Uterus (tissue), 4 donors: ENCODE results near the gene MYCL. TPM values are rescaled to one million over a fixed set of nuclear protein-coding genes. Genes with fewer than 3 reads are reported as not detected.

ENCODE experiments used
- DNase-seq, 2 donors: peaks; one replicate each; pipeline ENCODE4 v3.0.0-alpha.2; 2019 to 2020
- H3K27ac ChIP-seq, 2 donors: fragments of 200-600 bp; sonication (generic); 1 replicate in 1 of 2; 2 replicates in 1 of 2; pipeline ENCODE4 v1.5.1; 2016 to 2018
- H3K27me3 ChIP-seq, 2 donors: fragments of 200-600 bp; sonication (generic); one replicate each; pipeline ENCODE4 v1.5.1; 2018 to 2019; ENCODE audit warnings: control low read depth in 1 of 2
- H3K36me3 ChIP-seq, 2 donors: fragments of 200-600 bp; sonication (generic); one replicate each; pipeline ENCODE4 v1.5.1; 2019; ENCODE audit warnings: control low read depth in 1 of 2
- H3K4me1 ChIP-seq, 2 donors: fragments of 200-600 bp; sonication (generic); one replicate each; pipeline ENCODE4 v1.5.1; 2018 to 2019; ENCODE audit warnings: control low read depth in 1 of 2
- H3K4me3 ChIP-seq, 2 donors: fragments of 200-600 bp; sonication (generic); 1 replicate in 1 of 2; 2 replicates in 1 of 2; pipeline ENCODE4 v1.5.1; 2018 to 2019; ENCODE audit warnings: mild to moderate bottlenecking in 1 of 2
- H3K9me3 ChIP-seq, 2 donors: fragments of 200-600 bp; sonication (generic); one replicate each; pipeline ENCODE4 v1.5.1; 2019; ENCODE audit warnings: control low read depth in 1 of 2
- CTCF ChIP-seq, 4 experiments: fragments of 200-600 bp in 2 of 4; fragments of 450-650 bp in 2 of 4; sonication (generic) in 2 of 4; IDR thresholded peaks; one replicate each; pipeline ENCODE4 v1.5.1; 2016 to 2019; ENCODE audit warnings: antibody characterized with exemption in 4 of 4, mild to moderate bottlenecking in 2 of 4, moderate library complexity in 1 of 4
- POLR2A ChIP-seq, 2 donors: fragments of 450-650 bp; IDR thresholded peaks; one replicate each; pipeline ENCODE4 v1.6.1; 2016; ENCODE audit warnings: antibody characterized with exemption in 2 of 2, mild to moderate bottlenecking in 1 of 2, moderate library complexity in 1 of 2
- intact Hi-C: fragments of 100-400 bp; cut with DNase I; formaldehyde crosslinking; loops from one replicate; pipeline ENCODE4 v1.15.1; 2023; ENCODE audit warnings: low total_unique reads
- total RNA-seq, 4 donors: library from RNA; depleted of rRNA in 3 of 4; stranded (reverse); fragments of >200 nt in 3 of 4; gene quantifications; one replicate each; pipeline versions ENCODE4 v1.1.0 to v1.2.4, GENCODE V29; 2014 to 2023
- donor health status: DM: yes; HTN: yes; CAD: no.

MYCL gene
- total RNA-seq, 4 donors from 2014 or later: 0.40 to 3.6 TPM; not detected in 2

GRCh38 chr1:39895731-39896480, 5.8 kb downstream of the MYCL start:
- Histone ChIP-seq H3K4me3 (no peak overlapping the region), H3K9me3 (no peaks in the 10 kb centered on the region), H3K4me1 (peaks cover 0 to under 1% of the 10 kb centered on the region in 2 donors), H3K27me3 (peaks cover 0 to 4% of the 10 kb centered on the region in 2 donors), H3K27ac (no peak overlapping the region), H3K36me3 (no peaks in the 10 kb centered on the region)
- no peak for TF ChIP-seq CTCF (IDR thresholded peaks at IDR 0.05)
- DNase-seq: no peak
- intact Hi-C loops: no loop called here

- H3K4me1 ChIP-seq: no peaks in the 10 kb centered on the region
- H3K9me3 ChIP-seq: no peaks in the 10 kb centered on the region
- no peak overlapping the region for H3K4me3 ChIP-seq
- no peaks in the 10 kb centered on the region for H3K36me3 ChIP-seq
- intact Hi-C loops: no loop called here
- no peak overlapping the region for H3K27ac ChIP-seq
- DNase-seq: no peak
- H3K27me3 ChIP-seq: no peaks in the 10 kb centered on the region
- TF ChIP-seq POLR2A (IDR thresholded peaks at IDR 0.05): no peak
- no peak for TF ChIP-seq CTCF (IDR thresholded peaks at IDR 0.05)
These were observed 6.7 kb downstream of the MYCL start for GRCh38 chr1:39894884-39895495.

GRCh38 chr1:39892601-39893595, 8.8 kb downstream of the MYCL start:
- no peak for TF ChIP-seq POLR2A (IDR thresholded peaks at IDR 0.05)
- TF ChIP-seq CTCF (IDR thresholded peaks at IDR 0.05): no peak
- Histone ChIP-seq H3K9me3 (no peaks in the 10 kb centered on the region), H3K4me3 (no peak overlapping the region), H3K27me3 (no peaks in the 10 kb centered on the region), H3K4me1 (no peaks in the 10 kb centered on the region), H3K27ac (no peak overlapping the region), H3K36me3 (no peaks in the 10 kb centered on the region)
- intact Hi-C loops: no loop called here
- DNase-seq: no peak

- Histone ChIP-seq H3K27ac (no peak overlapping the region), H3K36me3 (no peaks in the 10 kb centered on the region), H3K9me3 (no peaks in the 10 kb centered on the region), H3K4me1 (no peaks in the 10 kb centered on the region), H3K4me3 (no peak overlapping the region), H3K27me3 (no peaks in the 10 kb centered on the region)
- DNase-seq: no peak
- TF ChIP-seq CTCF (IDR thresholded peaks at IDR 0.05) (no peak), POLR2A (IDR thresholded peaks at IDR 0.05) (no peak)
- intact Hi-C loops: no loop called here
These were observed 10.8 kb downstream of the MYCL start for GRCh38 chr1:39890880-39891279.
